HG02973 (cell line): ENCODE measurements around the gene ZSWIM4.

Experiments
- ATAC-seq: cut with Tn5 transposase; IDR thresholded peaks from one replicate; pipeline ENCODE4 v1.9.1; 2021; ENCODE audit warnings: moderate library complexity; ENCODE audit not compliant: unreplicated experiment

Gene ZSWIM4

GRCh38 chr19:13807421-13808021, 12.3 kb downstream of the ZSWIM4 start:
- no peak for ATAC-seq

- no peak for ATAC-seq
Measured at GRCh38 chr19:13808856-13809255, 13.6 kb downstream of the ZSWIM4 start.

- no peak for ATAC-seq
Measured at GRCh38 chr19:13812544-13812943, 17.3 kb downstream of the ZSWIM4 start.

GRCh38 chr19:13813147-13813546, 17.9 kb downstream of the ZSWIM4 start:
- no peak for ATAC-seq

- ATAC-seq = no peak
Measured at GRCh38 chr19:13814550-13814949, 19.3 kb downstream of the ZSWIM4 start.

- ATAC-seq = no peak
Measured at GRCh38 chr19:13817018-13817614, 21.9 kb downstream of the ZSWIM4 start.

GRCh38 chr19:13817615-13818371, 22.6 kb downstream of the ZSWIM4 start:
- ATAC-seq = no peak

- no peak for ATAC-seq
Measured at GRCh38 chr19:13819238-13819637, 24.0 kb downstream of the ZSWIM4 start.

GRCh38 chr19:13821292-13821691, 26.0 kb downstream of the ZSWIM4 start:
- ATAC-seq = no peak

GRCh38 chr19:13823256-13823655, 28.0 kb downstream of the ZSWIM4 start:
- ATAC-seq = no peak

- ATAC-seq = no peak
Measured at GRCh38 chr19:13823901-13824300, 28.7 kb downstream of the ZSWIM4 start.

GRCh38 chr19:13824703-13825102, 29.5 kb downstream of the ZSWIM4 start:
- ATAC-seq = no peak

GRCh38 chr19:13825489-13826441, 30.5 kb downstream of the ZSWIM4 start:
- no peak for ATAC-seq

GRCh38 chr19:13826652-13827235, 31.5 kb downstream of the ZSWIM4 start:
- no peak for ATAC-seq

GRCh38 chr19:13827656-13828055, 32.4 kb downstream of the ZSWIM4 start:
- no peak for ATAC-seq

GRCh38 chr19:13830114-13830740, 35.0 kb downstream of the ZSWIM4 start:
- ATAC-seq = no peak

- no peak for ATAC-seq
Measured at GRCh38 chr19:13830741-13831536, 35.7 kb downstream of the ZSWIM4 start.

- no peak for ATAC-seq
Measured at GRCh38 chr19:13831537-13832467, 36.6 kb downstream of the ZSWIM4 start.
